GM18909 (cell line): ENCODE data around the gene NOL4L.

Source experiments
- ATAC-seq: cut with Tn5 transposase; IDR thresholded peaks from one replicate; pipeline ENCODE4 v1.9.1; 2021; ENCODE audit warnings: mild to moderate bottlenecking; ENCODE audit not compliant: unreplicated experiment, poor library complexity

Gene NOL4L

DNA sequence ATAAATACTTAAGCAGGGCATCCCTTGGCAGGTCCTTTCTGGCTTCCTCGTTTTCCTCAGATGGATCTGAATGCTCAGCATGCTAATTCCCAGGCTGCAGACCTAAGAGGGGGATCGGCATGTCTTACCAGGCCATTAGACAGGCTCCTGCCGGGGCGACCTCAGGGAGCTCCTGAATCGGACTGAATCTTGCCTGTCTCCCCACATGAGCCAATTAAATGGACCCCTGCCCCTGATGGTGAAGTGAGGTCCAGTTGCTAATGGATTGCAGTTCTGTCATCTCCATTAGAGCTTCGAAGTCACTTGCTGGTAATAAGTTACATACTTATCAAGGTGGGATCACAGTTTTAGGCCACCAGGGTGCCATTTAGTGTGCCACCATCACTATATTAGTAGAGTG lies 51.4 kb downstream of the NOL4L start:
- no peak for ATAC-seq

DNA sequence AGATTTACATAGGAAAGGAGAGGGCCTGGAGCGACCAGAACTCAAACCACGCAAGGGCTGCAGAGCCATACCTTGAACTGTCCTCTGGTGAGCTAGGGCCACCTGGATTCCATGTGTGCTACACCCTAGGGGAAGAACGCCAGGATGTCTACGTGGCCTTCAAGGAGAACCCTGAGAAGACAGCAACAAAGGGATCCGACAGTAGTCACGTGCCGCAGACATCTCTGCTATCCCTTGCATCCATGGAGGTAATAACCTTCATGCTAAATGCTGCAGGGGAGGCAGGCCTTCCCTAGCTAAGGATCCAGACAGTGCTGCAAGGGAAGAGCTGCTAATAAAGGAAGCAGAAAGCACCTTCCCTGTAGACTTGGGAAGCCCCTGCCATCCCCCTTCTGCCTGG lies 52.9 kb downstream of the NOL4L start:
- ATAC-seq: no peak

DNA sequence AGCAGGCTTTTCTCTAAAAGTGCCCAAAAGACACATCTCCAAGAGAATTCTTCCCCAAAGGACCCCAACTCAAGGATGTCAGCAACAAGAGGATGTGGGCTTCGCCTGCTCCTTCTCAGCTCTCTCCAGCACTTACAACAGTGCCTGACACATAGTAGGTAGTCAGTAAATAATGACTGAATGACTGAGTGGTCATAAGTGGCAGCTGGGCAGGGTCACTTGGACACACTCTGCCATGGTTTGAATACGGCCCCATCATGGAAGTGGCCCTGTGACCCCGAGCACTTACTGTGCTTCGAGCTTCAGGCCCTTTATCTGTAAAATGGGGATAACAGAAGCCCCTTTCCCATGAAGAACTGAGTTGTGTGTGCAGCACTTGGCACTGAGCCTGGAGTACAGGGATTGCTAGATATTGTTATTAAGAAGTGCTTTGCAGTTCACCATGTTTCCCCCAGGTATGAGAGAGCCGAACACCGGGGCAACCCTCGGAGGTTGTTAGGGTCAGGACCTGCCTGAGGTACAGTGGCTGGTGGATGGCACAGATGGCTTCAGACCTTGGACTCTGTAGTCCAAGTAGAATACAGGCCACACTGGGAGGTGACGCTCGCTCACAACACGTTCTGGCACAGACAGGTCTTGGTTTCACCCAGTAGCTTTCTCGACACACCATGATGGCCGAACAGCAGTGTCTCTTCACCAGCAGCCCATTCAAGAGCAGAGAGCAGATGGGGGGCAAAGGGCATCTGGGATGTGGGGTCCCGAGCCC lies 56.0 kb downstream of the NOL4L start:
- no peak for ATAC-seq

DNA sequence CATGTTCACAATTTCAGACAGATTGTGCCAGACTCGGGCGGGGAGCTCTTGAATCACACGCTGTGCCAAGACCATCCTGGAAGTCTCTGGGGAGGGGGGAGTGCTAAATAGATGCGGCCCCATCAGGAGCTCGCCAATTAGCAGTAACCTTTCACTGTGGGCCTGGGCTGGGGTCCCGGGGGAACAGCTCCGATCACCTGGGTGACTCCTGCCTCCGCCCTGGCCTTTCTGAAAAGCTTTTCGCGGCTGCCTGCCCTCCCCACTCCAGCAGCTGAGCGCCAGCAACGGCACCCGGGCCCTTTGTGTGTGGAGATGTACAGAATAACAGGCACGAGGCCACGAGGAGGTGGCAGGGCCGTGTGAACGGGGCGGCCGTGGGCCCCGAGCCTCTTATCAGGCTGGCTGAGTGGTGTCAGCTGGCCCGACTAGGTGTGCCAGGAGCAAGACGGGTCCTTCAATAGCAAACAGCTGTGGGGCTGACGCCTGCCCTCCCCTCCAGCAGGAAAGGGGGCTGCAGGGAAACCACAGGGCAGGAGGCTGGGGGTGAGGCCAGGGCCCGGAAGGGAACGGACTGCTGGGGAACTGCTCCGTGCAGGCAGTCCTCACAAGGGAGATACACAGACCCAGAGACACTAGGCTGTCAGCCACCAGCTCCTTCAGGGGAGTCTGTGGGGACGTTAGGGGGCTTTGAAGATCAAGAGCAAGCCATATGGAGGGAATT lies 56.8 kb downstream of the NOL4L start:
- ATAC-seq: no peak

DNA sequence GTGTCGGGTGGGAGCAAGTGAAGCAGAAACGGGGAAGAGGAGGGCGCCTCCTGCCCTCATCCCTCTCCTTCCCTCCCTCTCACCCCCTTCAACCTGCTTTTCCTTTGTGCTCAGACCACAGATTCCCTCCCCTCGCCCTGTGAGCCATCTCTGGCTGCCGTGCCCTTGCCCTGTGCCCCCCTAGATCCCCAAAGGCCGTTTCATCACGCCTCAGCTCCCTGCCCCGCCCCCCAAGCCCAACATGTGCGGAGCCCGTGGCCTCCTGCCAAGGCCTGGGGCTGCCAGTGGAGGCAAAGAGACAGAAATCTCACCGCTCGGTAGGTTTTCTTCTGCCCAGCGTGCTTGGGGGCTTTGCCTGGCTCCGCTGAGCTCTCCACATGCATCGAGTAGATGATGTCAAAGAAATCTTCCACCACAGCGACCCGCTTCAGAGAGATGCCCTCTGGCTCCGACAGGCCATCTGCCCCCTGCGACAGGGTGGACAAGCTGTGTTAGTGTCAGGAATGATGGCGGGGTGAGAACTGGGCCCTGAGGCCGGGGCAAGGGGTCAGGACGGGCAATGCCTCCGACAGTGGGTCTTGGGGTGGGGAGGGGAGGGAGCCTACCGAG lies 57.6 kb downstream of the NOL4L start:
- no peak for ATAC-seq

DNA sequence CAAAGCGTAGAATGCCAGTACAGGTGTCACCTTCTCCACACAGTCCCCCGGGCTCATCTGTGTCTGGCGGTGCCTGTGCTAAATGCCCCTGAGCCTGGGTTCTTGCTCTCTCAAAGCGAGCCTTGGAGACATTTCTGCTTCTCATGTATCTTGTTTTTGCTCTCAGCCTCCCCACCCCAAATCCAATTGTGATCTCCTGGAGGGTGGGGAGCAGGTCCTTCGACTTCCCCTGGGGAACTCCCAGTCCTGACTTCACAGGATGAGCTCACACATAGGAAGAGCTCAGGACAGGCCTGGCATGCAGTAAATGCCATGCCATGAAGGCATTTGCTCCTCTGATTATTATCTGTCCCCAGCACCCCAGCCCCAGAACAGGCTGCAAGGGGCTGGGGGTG lies 58.1 kb downstream of the NOL4L start:
- ATAC-seq: no peak

DNA sequence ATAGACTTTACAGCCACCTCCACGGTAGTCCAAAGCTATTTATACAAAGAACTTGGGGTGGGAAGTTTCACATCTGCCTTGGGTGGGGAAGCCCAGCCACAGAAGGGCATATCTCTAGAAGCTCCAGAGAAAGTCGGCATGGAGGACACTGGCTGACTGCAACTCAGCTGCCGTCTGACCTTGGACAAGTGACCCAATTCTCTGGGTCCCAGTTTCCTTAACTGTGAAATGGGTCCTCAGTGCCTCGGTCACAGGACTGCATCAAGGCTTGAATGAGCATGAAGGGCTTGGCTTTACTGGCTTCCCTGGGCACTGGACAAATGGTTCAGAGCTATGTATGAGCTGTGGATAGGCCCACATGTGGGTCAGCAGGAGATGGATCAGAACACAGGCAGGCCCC lies 58.6 kb downstream of the NOL4L start:
- no peak for ATAC-seq

DNA sequence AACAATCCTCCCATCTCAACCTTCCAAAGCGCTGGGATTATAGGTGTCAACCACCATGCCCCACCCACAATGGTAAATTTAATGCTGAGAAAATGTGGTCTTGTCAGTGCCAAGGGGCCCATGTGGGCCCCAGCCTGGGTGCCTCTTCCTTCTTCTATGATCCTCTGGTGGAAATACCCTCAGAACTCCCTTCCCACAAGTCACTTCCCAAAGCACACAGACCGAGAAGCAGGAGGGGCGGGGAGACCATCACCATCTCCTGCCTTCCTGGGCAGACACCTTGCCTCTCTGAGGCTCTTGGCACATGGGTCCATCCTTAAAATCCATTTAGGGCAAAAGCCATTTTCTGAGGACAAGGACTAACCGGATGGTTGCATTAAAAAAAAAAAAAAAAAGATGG lies 59.0 kb downstream of the NOL4L start:
- ATAC-seq: no peak

DNA sequence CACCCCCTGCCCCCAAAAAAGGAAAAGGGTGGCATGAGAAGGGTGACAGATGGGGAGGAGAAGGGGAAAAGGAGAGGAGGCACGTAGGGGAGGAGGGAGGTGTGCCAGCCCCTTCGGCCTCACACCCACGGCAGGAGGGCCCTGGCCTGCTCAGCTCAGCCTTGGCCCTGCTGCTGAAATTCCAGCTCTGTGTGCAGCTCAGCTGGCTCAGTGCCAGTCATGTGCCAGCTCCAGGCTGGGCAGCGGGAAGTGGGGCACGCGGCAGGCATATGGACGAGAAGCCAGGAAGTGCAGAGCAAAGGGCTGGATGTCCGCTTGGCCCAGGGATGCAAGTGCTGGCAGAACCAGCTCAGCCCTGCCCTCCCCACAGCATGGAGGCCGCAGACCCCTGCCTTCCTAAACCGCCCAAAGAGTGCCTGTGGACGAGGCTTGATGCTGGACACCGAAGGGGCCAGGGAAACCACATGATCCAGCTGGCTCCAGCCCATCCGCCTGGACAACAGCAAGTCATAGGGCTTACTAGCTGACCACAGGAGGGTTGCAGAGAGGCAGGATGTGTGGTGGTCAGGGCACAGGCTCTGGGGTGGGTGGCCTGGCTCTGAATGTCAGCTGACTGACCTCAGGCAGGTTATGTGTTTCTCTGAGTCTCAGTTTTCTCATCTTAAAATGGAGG lies 60.2 kb downstream of the NOL4L start:
- no peak for ATAC-seq

DNA sequence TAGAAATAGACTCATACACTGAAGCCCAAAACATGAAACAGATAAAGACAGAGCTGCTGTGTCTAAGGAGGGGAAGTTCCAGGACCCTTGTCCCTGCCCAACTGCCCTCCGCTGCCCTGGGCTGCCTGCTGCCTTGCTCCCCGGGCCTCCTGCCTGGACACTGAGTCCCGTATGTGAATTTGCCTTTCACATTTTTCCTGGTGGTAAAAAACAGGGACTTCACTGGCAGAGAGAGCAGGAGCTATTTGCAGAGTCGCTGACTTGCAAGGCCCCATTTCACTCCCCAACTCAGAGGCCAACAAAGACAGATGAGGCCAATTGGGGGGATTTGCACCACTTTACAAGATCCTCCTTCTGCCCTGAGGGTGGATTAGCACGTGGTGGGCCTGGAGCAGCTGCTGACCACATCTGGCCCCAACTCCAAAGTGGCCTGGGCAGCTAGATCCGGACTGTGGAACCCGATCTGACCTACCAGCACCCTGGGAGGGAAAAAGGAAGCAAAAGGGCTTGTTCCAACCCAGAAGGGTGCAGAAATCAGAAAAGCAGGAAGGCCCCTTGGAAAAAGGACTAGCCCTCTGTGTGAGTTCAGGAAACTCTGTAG lies 61.4 kb downstream of the NOL4L start:
- ATAC-seq: no peak

DNA sequence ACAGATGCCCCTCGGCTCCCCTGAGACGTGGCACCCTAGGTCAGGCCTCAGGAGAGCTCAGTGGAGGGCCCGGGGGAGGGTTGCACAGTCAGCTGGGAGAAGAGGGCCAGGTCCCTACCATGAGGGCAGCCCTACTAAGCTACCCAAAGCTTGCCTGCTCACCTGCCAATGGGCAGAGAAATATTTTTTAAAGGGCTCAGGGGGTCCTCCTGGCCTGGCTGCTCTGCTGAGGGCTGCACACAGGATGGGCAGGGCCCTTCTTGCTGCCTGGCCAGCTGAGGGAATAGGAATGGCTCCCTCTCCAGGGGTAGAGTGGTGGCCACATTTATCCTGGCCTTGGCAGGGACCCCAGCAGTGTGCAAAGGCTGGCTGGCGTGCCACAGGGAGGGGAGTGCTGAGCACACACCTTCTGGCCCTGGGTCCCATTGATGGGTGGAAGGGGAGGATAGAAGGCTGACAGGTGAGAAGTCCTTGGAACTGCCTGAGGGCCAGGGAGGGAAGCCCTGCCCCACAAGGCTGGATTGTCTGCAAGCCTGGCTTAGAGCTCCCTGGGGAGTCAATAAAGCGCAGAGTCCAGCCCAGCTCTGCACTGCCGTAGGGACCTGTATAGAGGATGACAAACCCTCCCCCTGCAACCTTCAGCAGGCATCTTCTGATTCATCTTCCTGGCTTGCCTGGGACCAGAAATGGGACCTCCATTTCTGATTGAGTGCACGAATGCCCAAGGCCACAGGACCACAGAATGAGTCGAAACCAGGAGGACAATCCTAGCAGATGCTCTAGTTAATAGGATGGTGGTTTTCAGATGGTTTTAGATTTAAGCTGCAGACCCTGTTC lies 62.1 kb downstream of the NOL4L start:
- ATAC-seq: no peak

DNA sequence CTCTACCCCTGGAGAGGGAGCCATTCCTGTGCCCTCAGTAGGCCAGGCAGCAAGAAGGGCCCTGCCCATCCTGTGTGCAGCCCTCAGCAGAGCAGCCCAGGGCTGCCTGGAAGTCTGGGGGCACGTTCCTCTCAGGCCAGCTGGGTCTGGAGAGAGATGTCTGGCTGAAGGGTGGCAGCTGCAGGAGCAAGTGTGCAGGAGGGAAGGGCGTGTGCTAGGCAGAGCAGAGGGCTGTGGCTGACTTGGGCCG lies 62.7 kb downstream of the NOL4L start:
- ATAC-seq: no peak

DNA sequence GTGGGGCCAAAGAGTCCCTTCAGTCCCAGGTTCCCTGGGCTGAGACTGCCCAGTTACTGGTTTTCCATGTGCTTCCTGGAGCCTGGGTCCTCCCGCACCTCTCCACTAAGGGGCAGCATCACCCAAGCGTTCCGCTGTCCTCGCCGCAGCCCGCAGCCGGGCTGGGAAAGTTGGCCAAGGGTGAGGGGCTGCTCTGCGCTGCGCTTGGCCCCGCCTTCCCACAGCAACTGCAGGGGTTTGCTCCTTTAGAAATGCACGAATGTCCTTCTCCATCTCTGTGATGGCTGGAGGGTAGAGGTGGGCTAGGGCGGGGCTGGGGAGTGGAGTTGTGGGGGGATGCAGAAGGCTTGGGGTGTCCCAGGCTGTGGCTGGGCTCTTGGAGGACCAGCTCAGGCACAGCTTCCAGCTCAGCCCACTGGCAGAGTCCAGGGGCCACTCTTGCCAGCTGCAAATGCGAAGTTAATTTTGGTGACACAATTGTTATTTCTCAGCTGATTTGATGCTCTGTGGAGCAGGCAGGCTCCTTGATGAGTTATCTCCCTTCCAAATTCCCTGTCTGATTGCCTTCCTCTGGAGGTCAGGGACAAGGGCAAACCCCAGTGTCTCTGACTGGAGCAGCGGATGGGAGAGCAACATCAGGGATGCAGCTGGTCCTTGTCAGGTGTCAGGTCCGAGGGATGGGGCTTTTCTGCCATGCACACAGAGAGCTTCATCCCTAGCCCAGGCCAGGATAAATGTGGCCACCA lies 63.2 kb downstream of the NOL4L start:
- no peak for ATAC-seq

DNA sequence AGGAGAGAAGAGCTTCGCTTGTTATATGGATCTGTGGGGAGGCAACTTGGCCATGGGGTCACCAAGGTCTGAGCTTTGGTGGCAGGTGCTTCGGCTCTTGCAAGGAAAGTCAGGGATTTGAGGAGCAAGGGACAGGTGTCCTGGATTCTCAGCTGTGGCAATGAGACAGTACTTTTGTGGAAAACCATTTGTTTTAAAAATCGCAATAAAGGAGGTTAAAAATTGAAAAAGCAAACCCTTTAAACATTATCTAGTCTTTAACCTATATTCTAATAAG lies 64.3 kb downstream of the NOL4L start:
- no peak for ATAC-seq

DNA sequence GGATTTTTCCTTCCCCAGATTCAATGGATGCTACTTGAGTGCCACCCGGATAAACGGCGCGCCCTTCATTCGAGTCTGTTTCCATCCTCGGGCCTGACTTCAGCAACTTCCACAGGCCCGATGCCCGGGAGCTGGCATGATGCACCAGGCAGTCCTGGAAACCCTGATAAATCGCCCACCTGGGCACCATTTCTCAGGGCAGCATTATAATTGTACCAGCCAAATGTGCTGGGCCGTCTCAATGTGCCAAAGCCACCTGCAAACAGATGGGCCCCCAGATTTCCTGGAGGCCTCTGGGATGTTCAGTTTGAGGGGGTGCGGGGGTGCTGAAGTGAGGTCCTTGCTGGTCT lies 65.8 kb downstream of the NOL4L start:
- ATAC-seq: no peak

DNA sequence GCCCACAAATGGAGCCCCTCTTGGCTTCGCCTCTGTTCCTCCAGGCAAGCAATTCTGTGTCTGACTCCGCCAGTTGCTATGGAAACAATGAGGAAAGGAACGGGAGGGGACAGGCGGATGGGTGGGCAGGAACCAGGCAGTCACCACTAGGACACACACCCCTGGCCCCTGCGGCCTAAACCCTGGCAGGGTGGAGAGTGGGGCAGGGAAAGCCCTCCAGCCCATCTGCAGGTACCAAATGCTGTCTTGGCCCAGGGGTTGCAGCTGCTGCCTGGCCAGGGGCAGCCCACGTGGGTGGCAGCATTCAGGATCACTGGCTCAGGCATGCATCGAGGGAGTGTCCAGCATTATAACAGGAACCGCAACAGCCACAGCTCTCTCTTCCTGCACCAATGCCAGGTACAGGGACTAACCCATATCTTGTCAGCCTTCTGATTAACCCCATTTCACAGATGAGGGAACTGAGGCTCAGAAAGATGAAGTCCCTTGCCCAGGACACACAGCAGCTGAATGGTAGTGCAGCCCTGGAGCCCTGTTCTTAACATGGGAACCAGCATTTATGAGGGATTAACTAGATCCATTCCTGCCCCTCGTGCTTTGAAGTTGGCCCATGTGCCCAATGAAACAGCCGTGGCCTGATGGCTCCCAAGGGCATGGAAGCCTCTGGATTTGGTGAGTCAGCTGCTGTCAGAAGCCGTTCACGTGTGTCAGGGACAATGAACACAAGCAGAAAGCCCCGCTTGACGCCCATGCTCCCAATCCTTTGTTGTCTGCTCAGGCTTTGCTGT lies 66.3 kb downstream of the NOL4L start:
- ATAC-seq: no peak

DNA sequence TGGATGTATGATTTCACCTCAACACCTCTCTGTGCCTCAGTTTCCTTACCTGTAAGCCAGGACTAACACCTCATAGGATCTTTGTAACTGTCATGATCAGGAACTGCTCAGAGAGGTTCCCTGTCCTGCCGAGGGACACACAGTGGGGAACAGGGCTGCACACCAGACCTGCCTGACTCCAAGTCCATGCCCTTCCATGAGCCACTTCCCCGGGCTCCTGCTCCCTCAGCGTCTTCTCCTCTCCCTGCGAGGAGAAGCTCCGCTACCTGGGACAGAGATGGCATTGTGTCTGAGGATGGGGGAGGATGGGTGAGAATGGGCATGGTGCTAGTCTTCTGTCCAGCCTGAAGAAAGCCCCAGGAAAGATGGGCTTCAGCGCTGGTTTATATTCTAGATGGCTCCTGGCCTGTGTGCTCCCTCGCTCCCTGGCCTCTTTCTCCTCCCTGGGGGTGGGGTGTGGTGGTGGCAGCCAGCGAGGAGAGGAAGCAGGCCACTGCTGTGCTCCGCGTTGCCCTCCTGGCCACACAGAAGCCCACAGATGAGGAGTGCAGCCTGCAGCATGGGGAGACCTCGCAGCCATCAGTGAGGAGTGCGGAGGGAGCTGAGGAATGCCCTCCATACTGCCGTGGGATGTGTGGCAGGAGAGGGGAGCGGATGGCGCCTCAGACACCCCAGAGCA lies 67.1 kb downstream of the NOL4L start:
- no peak for ATAC-seq

DNA sequence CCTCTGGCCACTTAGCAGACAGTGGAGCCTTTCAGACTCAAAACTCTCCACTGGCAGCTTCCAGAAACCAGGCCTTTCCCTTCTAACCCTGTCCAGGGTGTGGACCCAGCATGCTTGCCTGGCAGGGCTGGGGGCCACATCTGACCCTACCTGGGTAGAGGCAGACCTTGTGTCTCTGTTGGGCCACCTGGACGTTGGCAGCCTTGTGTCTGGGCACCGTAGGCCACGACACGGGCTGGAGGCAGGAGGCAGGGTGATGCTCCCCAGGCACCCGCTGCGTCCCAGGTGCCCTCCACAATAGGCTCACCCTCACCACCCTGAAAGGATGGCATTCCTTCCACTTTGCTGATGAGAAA lies 67.6 kb downstream of the NOL4L start:
- no peak for ATAC-seq
